Measurements from ENCODE around the gene ZNF585A. TPM values are rescaled to one million over a fixed set of nuclear protein-coding genes. Genes with fewer than 3 reads are reported as not detected.
A peak's percentile ranks its signal among the peaks of the same experiment; 100 is the strongest.
"Not testable (repeated sequence)": the region's sequence is repeated elsewhere in the genome, so short reads cannot be mapped to it uniquely, and the experiment has no call there.

Gene ZNF585A
- total and polyA plus RNA-seq, 12 donors: 7.1 to 17.0 (median 12.6) TPM

DNA sequence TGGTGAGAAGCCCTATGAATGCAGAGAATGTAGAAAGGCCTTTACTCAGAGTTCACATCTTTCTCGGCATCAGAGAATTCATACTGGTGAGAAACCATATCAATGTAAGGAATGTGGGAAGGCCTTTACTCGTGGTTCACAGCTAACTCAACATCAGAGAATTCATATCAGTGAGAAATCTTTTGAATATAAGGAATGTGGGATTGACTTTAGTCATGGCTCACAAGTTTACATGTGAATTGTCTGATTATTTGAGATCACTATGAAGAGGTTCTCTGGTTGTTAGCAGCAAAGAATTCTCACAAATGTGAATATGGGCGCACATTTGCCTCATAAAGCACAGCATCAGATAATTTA, 43.7 kb downstream of the ZNF585A start:
- H3K4me3 ChIP-seq: no peak overlapping the region
- no peaks in the 10 kb centered on the region for H3K27me3 ChIP-seq
- peaks cover 6 to 100% (median 50%) of the 10 kb centered on the region in 9 donors for H3K36me3 ChIP-seq
- TF ChIP-seq, protein P1, sequence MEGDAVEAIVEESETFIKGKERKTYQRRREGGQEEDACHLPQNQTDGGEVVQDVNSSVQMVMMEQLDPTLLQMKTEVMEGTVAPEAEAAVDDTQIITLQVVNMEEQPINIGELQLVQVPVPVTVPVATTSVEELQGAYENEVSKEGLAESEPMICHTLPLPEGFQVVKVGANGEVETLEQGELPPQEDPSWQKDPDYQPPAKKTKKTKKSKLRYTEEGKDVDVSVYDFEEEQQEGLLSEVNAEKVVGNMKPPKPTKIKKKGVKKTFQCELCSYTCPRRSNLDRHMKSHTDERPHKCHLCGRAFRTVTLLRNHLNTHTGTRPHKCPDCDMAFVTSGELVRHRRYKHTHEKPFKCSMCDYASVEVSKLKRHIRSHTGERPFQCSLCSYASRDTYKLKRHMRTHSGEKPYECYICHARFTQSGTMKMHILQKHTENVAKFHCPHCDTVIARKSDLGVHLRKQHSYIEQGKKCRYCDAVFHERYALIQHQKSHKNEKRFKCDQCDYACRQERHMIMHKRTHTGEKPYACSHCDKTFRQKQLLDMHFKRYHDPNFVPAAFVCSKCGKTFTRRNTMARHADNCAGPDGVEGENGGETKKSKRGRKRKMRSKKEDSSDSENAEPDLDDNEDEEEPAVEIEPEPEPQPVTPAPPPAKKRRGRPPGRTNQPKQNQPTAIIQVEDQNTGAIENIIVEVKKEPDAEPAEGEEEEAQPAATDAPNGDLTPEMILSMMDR (IDR thresholded peaks at IDR 0.05): no peak
- ATAC-seq (no peak), DNase-seq (no peak)
- H3K9me3 ChIP-seq: peaks cover 12 to 100% (median 100%) of the 10 kb centered on the region in 11 donors
- H3K4me1 ChIP-seq: no peaks in the 10 kb centered on the region
- 85 to 98% methylated on average over 3 of the region's 3 CpGs for WGBS, 2 donors
- intact Hi-C loops (cut with DNase I): no loop called here
- H3K27ac ChIP-seq: no peak overlapping the region

DNA sequence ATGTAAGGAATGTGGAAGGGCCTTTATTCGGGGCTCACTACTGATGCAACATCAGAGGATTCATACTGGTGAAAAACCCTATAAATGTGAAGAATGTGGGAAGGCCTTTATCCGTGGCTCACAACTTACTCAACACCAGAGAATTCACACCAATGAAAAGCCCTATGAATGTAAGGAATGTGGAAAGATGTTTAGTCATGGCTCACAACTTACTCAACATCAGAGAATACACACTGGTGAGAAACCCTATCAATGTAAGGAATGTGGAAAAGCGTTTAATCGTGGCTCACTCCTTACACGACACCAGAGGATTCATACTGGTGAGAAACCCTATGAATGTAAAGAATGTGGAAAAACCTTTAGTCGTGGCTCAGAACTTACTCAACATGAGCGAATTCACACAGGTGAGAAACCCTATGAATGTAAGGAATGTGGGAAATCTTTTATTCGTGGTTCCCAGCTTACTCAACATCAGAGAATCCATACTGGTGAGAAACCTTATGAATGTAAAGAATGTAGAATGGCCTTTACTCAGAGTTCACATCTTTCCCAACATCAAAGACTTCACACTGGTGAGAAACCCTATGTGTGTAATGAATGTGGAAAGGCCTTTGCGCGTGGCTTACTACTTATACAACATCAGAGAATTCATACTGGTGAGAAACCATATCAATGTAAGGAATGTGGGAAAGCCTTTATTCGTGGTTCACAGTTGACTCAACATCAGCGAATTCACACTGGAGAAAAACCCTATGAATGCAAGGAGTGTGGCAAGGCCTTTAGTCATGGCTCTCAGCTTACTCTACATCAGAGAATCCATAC, 44.3 kb downstream of the ZNF585A start:
- ATAC-seq (no peak), DNase-seq (no peak)
- Histone ChIP-seq H3K4me1 (no peaks in the 10 kb centered on the region), H3K9me3 (peaks cover 12 to 100% (median 100%) of the 10 kb centered on the region in 11 donors), H3K36me3 (peaks cover 6 to 100% (median 50%) of the 10 kb centered on the region in 9 donors), H3K27me3 (no peaks in the 10 kb centered on the region), H3K27ac (no peak overlapping the region), H3K4me3 (no peak overlapping the region)
- intact Hi-C loops (cut with DNase I): no loop called here
- WGBS, 2 donors: 98 to 99% methylated on average over 12 of the region's 12 CpGs
- TF ChIP-seq, protein P1 (IDR thresholded peaks at IDR 0.05): no peak

DNA sequence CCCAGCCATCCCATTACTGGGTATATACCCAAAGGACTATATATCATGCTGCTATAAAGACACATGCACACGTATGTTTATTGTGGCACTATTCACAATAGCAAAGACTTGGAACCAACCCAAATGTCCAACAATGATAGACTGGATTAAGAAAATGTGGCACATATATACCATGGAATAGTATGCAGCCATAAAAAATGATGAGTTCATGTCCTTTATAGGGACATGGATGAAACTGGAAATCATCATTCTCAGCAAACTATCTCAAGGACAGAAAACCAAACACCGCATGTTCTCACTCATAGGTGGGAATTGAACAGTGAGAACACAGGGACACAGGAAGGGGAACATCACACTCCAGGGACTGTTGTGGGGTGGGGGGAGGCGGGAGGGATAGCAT, 50.4 kb downstream of the ZNF585A start:
- H3K4me1 ChIP-seq; intact Hi-C loops (cut with DNase I); ATAC-seq; H3K27ac ChIP-seq; DNase-seq; H3K4me3 ChIP-seq; H3K27me3 ChIP-seq: not testable (repeated sequence)
- Histone ChIP-seq H3K9me3 (peaks cover 0 to 93% (median 79%) of the 10 kb centered on the region in 11 donors), H3K36me3 (peaks cover 0 to 56% (median 15%) of the 10 kb centered on the region in 9 donors)
- 98 to 100% methylated on average over 2 of the region's 3 CpGs for WGBS, 2 donors

DNA sequence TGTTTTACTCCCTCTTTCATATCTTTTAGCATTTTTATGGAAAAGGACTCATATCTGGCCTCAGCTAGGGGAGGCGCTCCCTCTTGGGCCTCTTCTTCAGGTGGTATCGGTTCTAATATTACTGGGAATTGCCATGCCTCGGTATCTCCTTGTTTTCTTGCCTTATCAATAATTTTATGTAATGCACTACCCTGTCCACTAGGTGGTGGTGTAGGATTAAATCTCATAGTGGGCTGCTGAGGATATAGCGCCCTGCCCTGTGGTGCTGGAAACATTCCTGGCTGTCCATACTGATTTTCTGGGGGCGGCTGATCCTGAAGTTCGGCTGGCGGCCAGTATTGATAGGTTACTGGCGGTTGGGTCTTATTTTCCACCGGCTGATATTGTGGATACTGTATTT, 58.5 kb downstream of the ZNF585A start:
- Histone ChIP-seq H3K4me1 (no peaks in the 10 kb centered on the region), H3K27me3 (no peaks in the 10 kb centered on the region), H3K36me3 (peaks cover 0 to 94% (median 76%) of the 10 kb centered on the region in 9 donors), H3K9me3 (peaks cover 4 to 99% (median 92%) of the 10 kb centered on the region in 11 donors), H3K27ac (no peak overlapping the region), H3K4me3 (no peak overlapping the region)
- DNase-seq: no peak
- TF ChIP-seq, protein P1 (IDR thresholded peaks at IDR 0.05): peak in 1 of 9 donors; percentile 19
- 90 to 95% methylated on average over 9 of the region's 9 CpGs for WGBS, 2 donors
- no peak for ATAC-seq
- intact Hi-C loops (cut with DNase I): no loop called here

DNA sequence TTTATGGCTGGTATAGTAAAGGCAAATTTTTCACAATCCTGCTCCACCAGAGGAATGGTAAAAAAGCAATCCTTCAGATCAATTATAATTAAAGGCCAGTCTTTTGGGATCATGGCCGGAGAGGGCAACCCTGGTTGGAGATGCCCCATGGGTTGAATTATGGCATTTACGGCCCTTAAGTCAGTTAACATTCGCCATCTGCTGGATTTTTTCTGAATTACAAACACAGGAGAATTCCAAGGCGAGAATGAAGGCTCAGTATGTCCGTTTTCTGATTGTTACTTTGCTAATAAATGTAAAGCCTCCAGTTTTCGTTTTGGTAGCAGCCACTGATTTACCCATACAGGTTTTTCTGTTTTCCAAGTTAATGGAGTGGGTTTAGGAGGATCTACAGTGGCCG, 60.7 kb downstream of the ZNF585A start:
- TF ChIP-seq, protein P1 (IDR thresholded peaks at IDR 0.05): peak in 3 of 9 donors; percentile 10 to 20 (median 18)
- H3K4me1 ChIP-seq; H3K27ac ChIP-seq; H3K4me3 ChIP-seq; intact Hi-C loops (cut with DNase I); ATAC-seq; H3K27me3 ChIP-seq; DNase-seq: not testable (repeated sequence)
- H3K9me3 ChIP-seq: peaks cover 4 to 100% (median 95%) of the 10 kb centered on the region in 11 donors
- WGBS, 2 donors: 80 to 85% methylated on average over 7 of the region's 7 CpGs
- H3K36me3 ChIP-seq: peaks cover 0 to 100% (median 93%) of the 10 kb centered on the region in 9 donors

DNA sequence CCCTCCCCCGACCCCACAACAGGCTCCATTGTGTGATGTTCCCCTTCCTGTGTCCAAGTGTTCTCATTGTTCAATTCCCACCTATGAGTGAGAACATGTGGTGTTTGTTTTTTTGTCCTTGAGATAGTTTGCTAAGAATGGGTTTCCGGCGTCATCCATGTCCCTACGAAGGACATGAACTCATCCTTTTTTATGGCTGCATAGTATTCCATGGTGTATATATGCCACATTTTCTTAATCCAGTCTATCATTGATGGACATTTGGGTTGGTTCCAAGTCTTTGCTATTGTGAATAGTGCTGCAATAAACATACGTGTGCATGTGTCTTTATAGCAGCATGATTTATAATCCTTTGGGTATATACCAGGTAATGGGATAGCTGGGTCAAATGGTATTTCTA, 68.4 kb downstream of the ZNF585A start:
- DNase-seq, ATAC-seq, H3K4me3 ChIP-seq, H3K27me3 ChIP-seq, H3K4me1 ChIP-seq, H3K27ac ChIP-seq: not testable (repeated sequence)
- intact Hi-C loops (cut with DNase I): loop anchor here in 1 of 10 donors (10.0 kb wide), 1 partner anchor 51 kb away; no protein-coding TSS in a partner anchor
- WGBS, 2 donors: 86 to 97% methylated on average over 4 to 5 of the region's 5 CpGs
- Histone ChIP-seq H3K9me3 (peaks cover 0 to 100% (median 78%) of the 10 kb centered on the region in 11 donors), H3K36me3 (peaks cover 0 to 98% (median 71%) of the 10 kb centered on the region in 9 donors)

Data from heart right ventricle (tissue), 16 donors.